Measurements from ENCODE around the gene PJVK. TPM values are rescaled to one million over a fixed set of nuclear protein-coding genes. Genes with fewer than 3 reads are reported as not detected.

Gene PJVK
- polyA plus RNA-seq, 1 donor from 2014 or later = 5.5 TPM

- Histone ChIP-seq H3K4me2 (ENCODE audit: low read length) (no peak overlapping the region), H3F3A (ENCODE audit: insufficient read depth, low read length, poor library complexity, severe bottlenecking) (no peaks in the 10 kb centered on the region), H3K79me2 (replicated peaks; ENCODE audit: insufficient read depth, low read length) (peaks cover 46% of the 10 kb centered on the region), H3K9me2 (ENCODE audit: insufficient read depth, low read length) (no peaks in the 10 kb centered on the region), H2AFZ (ENCODE audit: low read depth, low read length) (no peak overlapping the region), H3K27ac (ENCODE audit: low read length) (no peak overlapping the region), H3K9me3 (ENCODE audit: low read length) (no peaks in the 10 kb centered on the region), H4K20me1 (ENCODE audit: insufficient read depth) (no peaks in the 10 kb centered on the region), H3K9ac (ENCODE audit: low read length) (no peak overlapping the region), H3K4me3 (ENCODE audit: low read length) (no peak overlapping the region), H3K36me3 (ENCODE audit: insufficient read depth, low read length) (no peaks in the 10 kb centered on the region), H3K27me3 (ENCODE audit: insufficient read depth, low read depth, low read length) (no peaks in the 10 kb centered on the region)
- no peak for TF ChIP-seq SMC3 (conservative IDR thresholded peaks at IDR 0.05; ENCODE audit: poor library complexity)
- TF ChIP-seq MXI1 (conservative IDR thresholded peaks at IDR 0.05; ENCODE audit: poor library complexity, severe bottlenecking) = no peak
- no peak for TF ChIP-seq EP300 (conservative IDR thresholded peaks at IDR 0.05; ENCODE audit: poor library complexity, severe bottlenecking)
- no peak for TF ChIP-seq POLR2AphosphoS5 (IDR thresholded peaks at IDR 0.05)
- TF ChIP-seq CTCF (IDR thresholded peaks at IDR 0.05; ENCODE audit: poor library complexity, severe bottlenecking) = no peak
- no peak for TF ChIP-seq RAD21 (conservative IDR thresholded peaks at IDR 0.05)
- TF ChIP-seq EZH2 (IDR thresholded peaks at IDR 0.05; ENCODE audit: borderline replicate concordance, insufficient read depth, low read length, poor library complexity, severe bottlenecking) = no peak
- no peak for TF ChIP-seq REST (IDR thresholded peaks at IDR 0.05; ENCODE audit: borderline replicate concordance)
- TF ChIP-seq TAF1 (IDR thresholded peaks at IDR 0.05; ENCODE audit: low read depth) = no peak
Measured at GRCh38 chr2:178484245-178485041, 33.3 kb downstream of the PJVK start.

- no peaks in the 10 kb centered on the region for H3F3A ChIP-seq (ENCODE audit: insufficient read depth, low read length, poor library complexity, severe bottlenecking)
- no peak overlapping the region for H3K27ac ChIP-seq (ENCODE audit: low read length)
- no peak for TF ChIP-seq RAD21 (conservative IDR thresholded peaks at IDR 0.05)
- H3K27me3 ChIP-seq (ENCODE audit: insufficient read depth, low read depth, low read length) = no peaks in the 10 kb centered on the region
- no peak overlapping the region for H3K9ac ChIP-seq (ENCODE audit: low read length)
- H3K9me2 ChIP-seq (ENCODE audit: insufficient read depth, low read length) = no peaks in the 10 kb centered on the region
- H3K9me3 ChIP-seq (ENCODE audit: low read length) = no peaks in the 10 kb centered on the region
- H4K20me1 ChIP-seq (ENCODE audit: insufficient read depth) = no peaks in the 10 kb centered on the region
- H3K36me3 ChIP-seq (ENCODE audit: insufficient read depth, low read length) = no peaks in the 10 kb centered on the region
- peaks cover 46% of the 10 kb centered on the region for H3K79me2 ChIP-seq (replicated peaks; ENCODE audit: insufficient read depth, low read length)
- no peak overlapping the region for H2AFZ ChIP-seq (ENCODE audit: low read depth, low read length)
- no peak overlapping the region for H3K4me3 ChIP-seq (ENCODE audit: low read length)
- H3K4me2 ChIP-seq (ENCODE audit: low read length) = no peak overlapping the region
Measured at GRCh38 chr2:178485356-178485755, 34.2 kb downstream of the PJVK start.

All from neural cell (in vitro differentiated cells).